Stimulated activated CD4-positive, alpha-beta T cell treated with anti-CD3 and anti-CD28 coated beads, TNF-alpha, amount 100 ng/mL, for 4 hours (primary cell): Measurements from ENCODE around the gene SPPL2A.

Experiments used
- DNase-seq, 3 experiments: peaks; one replicate each; pipeline ENCODE4 v3.0.0-alpha.2; 2020; ENCODE audit warnings: low read depth in 3 of 3

The SPPL2A gene

DNA sequence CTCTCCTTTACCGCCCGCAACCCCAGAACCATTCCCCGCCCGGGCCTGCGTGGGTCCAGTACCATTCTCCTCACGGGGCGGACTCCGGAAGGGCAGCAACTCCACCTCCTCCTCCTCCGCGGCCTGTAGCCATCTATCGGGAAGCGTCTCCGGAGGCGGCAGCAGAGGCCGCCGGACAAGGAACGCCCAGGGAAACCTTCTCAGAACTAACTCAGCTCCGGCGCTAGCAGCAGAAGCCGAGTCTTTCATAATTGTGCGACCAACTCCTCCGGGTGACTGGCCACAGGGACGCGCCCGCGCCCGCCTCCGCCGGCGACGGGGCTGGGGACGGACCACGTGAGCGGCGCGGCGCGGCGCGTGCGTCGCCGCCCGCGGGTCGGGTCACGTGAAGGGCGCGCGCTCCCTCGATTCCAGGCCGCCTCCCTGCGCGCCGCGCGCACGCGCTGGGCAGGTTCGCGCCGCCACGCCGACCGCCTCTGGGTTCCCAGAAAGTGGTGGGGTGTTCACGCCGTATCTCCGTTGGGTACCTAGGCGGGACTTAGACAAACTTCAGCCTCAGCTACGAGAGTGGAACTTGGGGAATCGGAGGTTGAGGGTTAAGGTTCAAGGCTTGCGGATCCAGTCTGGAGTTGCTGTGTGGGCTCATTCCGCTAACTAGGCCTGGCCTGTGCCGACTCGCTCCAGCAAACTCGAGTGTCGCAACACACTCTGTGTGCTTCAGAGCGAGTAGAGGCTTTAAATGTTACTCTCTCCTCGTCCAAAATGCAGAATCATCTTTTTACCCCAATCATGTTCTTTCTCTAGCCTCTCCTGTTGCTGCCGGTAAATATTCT lies 78.8 kb downstream of the SPPL2A start, which contains the start of gene TRPM7:
Gene TRPM7 (minus strand): TSS at position 329 of the 833 bp plus-strand sequence. CDS start 264 bp downstream, at position 65.
- peak; percentile 76 to 84 (median 81) for DNase-seq

DNA sequence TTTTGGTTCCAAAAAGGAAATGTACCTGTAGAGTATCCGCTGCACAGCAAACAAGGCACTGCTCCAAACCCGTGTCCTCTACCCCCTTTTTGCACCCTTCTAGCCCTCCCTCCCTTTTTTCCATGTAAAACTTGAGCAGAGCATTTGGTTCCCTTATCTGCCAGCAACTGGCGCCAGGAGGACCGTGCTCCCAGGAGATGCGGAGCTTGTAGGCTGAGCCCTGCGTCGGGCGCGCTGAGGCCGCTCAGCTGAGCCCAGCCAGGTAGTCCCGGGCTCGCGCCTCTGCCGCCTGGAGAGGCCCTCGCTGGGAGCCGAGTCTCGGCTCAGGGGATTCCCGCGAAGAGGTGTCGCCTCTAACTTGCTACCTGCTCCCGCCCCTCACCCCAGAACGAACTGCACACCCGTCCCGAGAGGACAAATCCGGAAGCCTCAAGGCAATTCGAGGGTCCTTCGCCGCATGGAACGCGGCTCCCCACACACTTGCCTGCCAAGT lies 79.5 kb downstream of the SPPL2A start:
- DNase-seq: peak; percentile 58 to 70 (median 62)

- DNase-seq: no peak
These were observed 80.1 kb downstream of the SPPL2A start for GRCh38 chr15:50685191-50685975.

DNA sequence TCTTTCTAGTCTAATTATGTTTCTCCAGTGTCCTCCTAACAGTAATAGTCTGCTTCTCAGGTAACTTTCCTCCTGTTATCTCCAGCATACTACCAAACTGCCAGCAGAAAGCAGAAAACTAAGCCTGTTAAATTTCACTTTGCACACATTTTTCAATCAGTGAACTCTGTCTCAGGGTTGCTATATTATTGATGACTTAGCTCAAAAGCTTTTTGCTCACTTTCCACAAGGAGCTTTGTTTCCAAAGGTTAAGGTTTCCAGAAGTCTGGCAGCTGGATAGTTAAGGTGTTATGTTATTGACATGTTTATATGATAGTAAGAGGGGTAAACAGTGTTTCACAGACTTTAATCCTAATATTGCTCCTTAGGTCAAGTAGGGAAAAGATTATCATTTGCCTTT lies 84.0 kb downstream of the SPPL2A start:
- DNase-seq: no peak

DNA sequence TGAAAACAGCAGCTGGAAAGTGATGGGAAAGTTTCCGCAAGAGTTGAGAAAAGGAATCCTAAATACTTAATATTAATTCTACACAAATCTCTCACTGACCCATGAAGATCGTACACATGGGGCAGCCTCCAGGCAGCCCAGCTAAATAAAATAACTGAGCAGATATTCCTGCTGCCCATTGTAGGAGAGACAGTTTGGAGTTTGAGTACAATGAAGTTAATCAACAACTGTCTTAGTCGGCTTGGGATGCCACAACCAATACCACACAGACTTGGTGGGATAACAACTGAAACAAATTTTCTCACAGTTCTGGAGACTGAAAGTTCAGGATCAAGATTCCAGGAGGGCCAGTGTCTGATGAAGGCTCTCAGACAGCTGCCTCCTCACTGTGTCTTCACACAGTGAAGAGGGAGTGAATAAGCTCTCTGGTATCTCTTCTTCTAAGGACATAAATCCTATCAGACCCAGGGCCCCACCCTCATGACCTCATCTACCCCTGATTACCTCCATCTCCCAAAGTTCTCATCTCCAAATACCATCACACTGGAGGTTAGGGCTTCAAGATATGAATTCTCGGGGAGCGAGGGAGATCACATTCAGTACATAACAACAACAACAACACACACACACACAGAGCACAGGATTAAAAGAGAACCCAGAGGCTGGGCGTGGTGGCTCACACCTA lies 88.6 kb downstream of the SPPL2A start:
- DNase-seq: no peak

GRCh38 chr15:50675535-50676144 lies 89.9 kb downstream of the SPPL2A start:
- no peak for DNase-seq

GRCh38 chr15:50670115-50670514 lies 95.4 kb downstream of the SPPL2A start:
- DNase-seq: no peak

- no peak for DNase-seq
These were observed 95.9 kb downstream of the SPPL2A start for GRCh38 chr15:50669611-50670010.

- no peak for DNase-seq
These were observed 99.6 kb downstream of the SPPL2A start for GRCh38 chr15:50665938-50666337.

DNA sequence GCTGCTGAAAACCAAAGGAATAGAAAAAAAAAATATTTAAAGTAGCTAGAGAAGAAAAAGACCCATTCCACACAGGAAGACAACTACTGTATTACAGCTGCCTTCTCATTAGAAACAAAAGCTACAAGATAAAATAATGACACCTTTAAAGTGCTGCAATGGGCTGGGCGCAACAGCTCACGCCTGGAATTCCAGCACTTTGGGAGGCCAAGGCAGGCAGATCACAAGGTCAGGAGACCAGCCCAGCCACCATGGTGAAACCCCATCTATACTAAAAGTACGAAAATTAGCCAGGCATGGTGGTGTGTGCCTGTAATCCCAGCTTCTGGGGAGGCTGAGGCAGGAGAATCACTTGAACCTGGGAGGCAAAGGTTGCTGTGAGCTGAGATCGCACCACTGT lies 110.0 kb downstream of the SPPL2A start:
- DNase-seq: no peak

GRCh38 chr15:50653156-50653743 lies 112.3 kb downstream of the SPPL2A start:
- DNase-seq: no peak

DNA sequence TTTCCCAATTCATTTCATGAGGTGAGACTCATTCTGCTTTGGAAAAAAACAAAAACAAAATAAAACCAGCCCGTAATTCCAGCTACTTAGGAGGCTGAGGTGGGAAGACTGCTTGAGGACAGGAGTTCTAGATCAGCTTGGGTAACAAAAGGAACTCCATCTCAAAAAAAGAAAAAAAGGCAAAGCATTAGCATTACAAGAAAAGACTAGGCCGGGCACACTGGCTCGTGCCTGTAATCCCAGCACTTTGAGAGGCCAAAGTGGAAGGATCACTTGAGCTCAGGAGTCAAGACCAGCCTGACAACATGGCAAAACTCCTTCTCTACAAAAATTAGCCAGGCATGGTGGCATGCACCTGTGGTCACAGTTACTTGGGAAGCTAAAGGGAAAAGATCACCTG lies 112.8 kb downstream of the SPPL2A start:
- DNase-seq: no peak
